Measurements from ENCODE around the gene ASIC2.
"Not testable (repeated sequence)": the region's sequence is repeated elsewhere in the genome, so short reads cannot be mapped to it uniquely, and the experiment has no call there.

Gene ASIC2

GRCh38 chr17:32992321-32993033 is 300.6 kb downstream of the ASIC2 start:
- DNase-seq (ENCODE audit: low read depth in 2 of 2, low spot score in 1 of 2), result no peak

- DNase-seq (ENCODE audit: low read depth in 2 of 2, low spot score in 1 of 2), result no peak
Observed at GRCh38 chr17:32988481-32989101, 304.5 kb downstream of the ASIC2 start.

- DNase-seq (ENCODE audit: low read depth in 2 of 2, low spot score in 1 of 2), result not testable (repeated sequence)
Observed at GRCh38 chr17:32987868-32988267, 305.2 kb downstream of the ASIC2 start.

GRCh38 chr17:32987453-32987805 is 305.7 kb downstream of the ASIC2 start:
- not testable (repeated sequence) for DNase-seq (ENCODE audit: low read depth in 2 of 2, low spot score in 1 of 2)

GRCh38 chr17:32985050-32985756 is 307.9 kb downstream of the ASIC2 start:
- DNase-seq (ENCODE audit: low read depth in 2 of 2, low spot score in 1 of 2), result no peak

- not testable (repeated sequence) for DNase-seq (ENCODE audit: low read depth in 2 of 2, low spot score in 1 of 2)
Observed at GRCh38 chr17:32981611-32982010, 311.5 kb downstream of the ASIC2 start.

GRCh38 chr17:32980230-32980629 is 312.9 kb downstream of the ASIC2 start:
- no peak for DNase-seq (ENCODE audit: low read depth in 2 of 2, low spot score in 1 of 2)

GRCh38 chr17:32976605-32977004 is 316.5 kb downstream of the ASIC2 start:
- no peak for DNase-seq (ENCODE audit: low read depth in 2 of 2, low spot score in 1 of 2)

GRCh38 chr17:32976131-32976530 is 317.0 kb downstream of the ASIC2 start:
- DNase-seq (ENCODE audit: low read depth in 2 of 2, low spot score in 1 of 2), result no peak

GRCh38 chr17:32971171-32971570 is 321.9 kb downstream of the ASIC2 start:
- no peak for DNase-seq (ENCODE audit: low read depth in 2 of 2, low spot score in 1 of 2)

GRCh38 chr17:32970281-32970680 is 322.8 kb downstream of the ASIC2 start:
- no peak for DNase-seq (ENCODE audit: low read depth in 2 of 2, low spot score in 1 of 2)

- not testable (repeated sequence) for DNase-seq (ENCODE audit: low read depth in 2 of 2, low spot score in 1 of 2)
Observed at GRCh38 chr17:32969231-32969630, 323.9 kb downstream of the ASIC2 start.

- DNase-seq (ENCODE audit: low read depth in 2 of 2, low spot score in 1 of 2), result no peak
Observed at GRCh38 chr17:32964541-32964940, 328.6 kb downstream of the ASIC2 start.
